HepG2 (cell line): Measurements from ENCODE around the gene CTRL. TPM values are rescaled to one million over a fixed set of nuclear protein-coding genes. Genes with fewer than 3 reads are reported as not detected.

Source experiments
- BRD4 ChIP-seq: sonication (generic); formaldehyde crosslinking; IDR thresholded peaks from 2 replicates; pipeline ENCODE4 v1.4.0; 2020; ENCODE audit warnings: missing genetic modification reagents
- DNMT1 ChIP-seq: sonication (generic); formaldehyde crosslinking; IDR thresholded peaks from 2 replicates; pipeline ENCODE4 v1.5.1; 2020; ENCODE audit warnings: mild to moderate bottlenecking, missing genetic modification reagents
- GZF1 ChIP-seq: sonication (generic); formaldehyde crosslinking; IDR thresholded peaks from 2 replicates; pipeline ENCODE4 v1.5.1; 2020; ENCODE audit warnings: mild to moderate bottlenecking, missing genetic modification reagents
- HMG20A ChIP-seq: IDR thresholded peaks from 2 replicates; pipeline ENCODE4 v1.6.1; 2016; ENCODE audit warnings: borderline replicate concordance
- LCORL ChIP-seq, 2 experiments: fragments of 450-650 bp in 1 of 2; sonication (generic) in 1 of 2; formaldehyde crosslinking in 1 of 2; IDR thresholded peaks; 2 replicates each; pipeline versions ENCODE4 v1.5.0 to v1.6.1; 2017 to 2020; ENCODE audit warnings: antibody characterized with exemption in 1 of 2, missing genetic modification reagents in 1 of 2
- MED1 ChIP-seq: sonication (generic); formaldehyde crosslinking; IDR thresholded peaks from 2 replicates; pipeline ENCODE4 v1.4.0; 2020; ENCODE audit warnings: missing genetic modification reagents
- PCBP1 ChIP-seq: fragments of 200-400 bp; formaldehyde crosslinking; IDR thresholded peaks from 2 replicates; pipeline ENCODE4 v1.6.1; 2017; ENCODE audit warnings: mild to moderate bottlenecking, low read depth, low read length, borderline replicate concordance
- RXRA ChIP-seq: sonication (generic); formaldehyde crosslinking; IDR thresholded peaks from 2 replicates; pipeline ENCODE4 v1.5.1; 2020; ENCODE audit warnings: missing genetic modification reagents
- SP2 ChIP-seq: sonication (generic); formaldehyde crosslinking; IDR thresholded peaks from 2 replicates; pipeline ENCODE4 v1.5.1; 2020; ENCODE audit warnings: mild to moderate bottlenecking, missing genetic modification reagents
- SP5 ChIP-seq: IDR thresholded peaks from 2 replicates; pipeline ENCODE4 v1.6.1; 2016; ENCODE audit warnings: low read depth, borderline replicate concordance
- SRY ChIP-seq: sonication (generic); formaldehyde crosslinking; IDR thresholded peaks from 2 replicates; pipeline ENCODE4 v1.8.0; 2022; ENCODE audit warnings: mild to moderate bottlenecking, missing genetic modification reagents
- THAP9 ChIP-seq: sonication (generic); formaldehyde crosslinking; IDR thresholded peaks from 2 replicates; pipeline ENCODE4; 2020; ENCODE audit warnings: missing genetic modification reagents, mild to moderate bottlenecking, borderline replicate concordance
- ZBTB25 ChIP-seq: IDR thresholded peaks from 2 replicates; pipeline ENCODE4 v1.6.1; 2018; ENCODE audit warnings: missing genetic modification reagents
- ZBTB38 ChIP-seq: sonication (generic); formaldehyde crosslinking; IDR thresholded peaks from 2 replicates; pipeline ENCODE4 v1.5.1; 2020; ENCODE audit warnings: mild to moderate bottlenecking, missing genetic modification reagents
- ZNF441 ChIP-seq: sonication (generic); formaldehyde crosslinking; IDR thresholded peaks from 2 replicates; pipeline ENCODE4 v1.7.0; 2021; ENCODE audit warnings: missing genetic modification reagents, borderline replicate concordance
- ZNF546 ChIP-seq: sonication (generic); formaldehyde crosslinking; conservative IDR thresholded peaks from 2 replicates; pipeline ENCODE4 v1.8.1; 2023; ENCODE audit warnings: mild to moderate bottlenecking, missing genetic modification reagents
- ZNF547 ChIP-seq: sonication (generic); formaldehyde crosslinking; IDR thresholded peaks from 2 replicates; pipeline ENCODE4 v1.5.1; 2020; ENCODE audit warnings: mild to moderate bottlenecking, missing genetic modification reagents
- ZNF605 ChIP-seq: sonication (generic); formaldehyde crosslinking; IDR thresholded peaks from 2 replicates; pipeline ENCODE4 v1.8.0; 2022; ENCODE audit warnings: mild to moderate bottlenecking, missing genetic modification reagents
- ZNF720 ChIP-seq: sonication (generic); formaldehyde crosslinking; IDR thresholded peaks from 2 replicates; pipeline ENCODE4 v1.4.0; 2020; ENCODE audit warnings: missing genetic modification reagents
- ZNF761 ChIP-seq: sonication (generic); formaldehyde crosslinking; conservative IDR thresholded peaks from 2 replicates; pipeline ENCODE4 v1.4.0; 2020; ENCODE audit warnings: mild to moderate bottlenecking, missing genetic modification reagents
- ZNF790 ChIP-seq: sonication (generic); formaldehyde crosslinking; IDR thresholded peaks from 2 replicates; pipeline ENCODE4 v1.8.0; 2022; ENCODE audit warnings: missing genetic modification reagents, mild to moderate bottlenecking, borderline replicate concordance
- polyA plus RNA-seq, 8 experiments: library from polyadenylated mRNA; depleted of rRNA in 3 of 8; stranded (reverse) in 7 of 8; unstranded in 1 of 8; fragments of >200 nt; fragmentation: Illumina TruSeq in 4 of 8; extraction: Trizol in 4 of 8; gene quantifications; 2 replicates each; pipeline versions ENCODE4 v1.2.1 to v1.2.3, GENCODE V29; 2011 to 2016; ENCODE audit warnings: low read depth in 4 of 8, missing spikeins in 1 of 8, mixed read lengths in 1 of 8; ENCODE audit not compliant: insufficient read depth in 1 of 8
- total RNA-seq, 5 experiments: library from RNA; depleted of rRNA; stranded (reverse); fragments of >200 nt; fragmentation: Illumina TruSeq; extraction: Trizol; gene quantifications; 2 replicates each; pipeline ENCODE4 v1.2.3, GENCODE V29; 2016; ENCODE audit warnings: low read depth in 1 of 5
- TF ChIP-seq, protein P1 (sequence below): sonication (generic); formaldehyde crosslinking; IDR thresholded peaks from 2 replicates; pipeline ENCODE4 v1.8.0; 2022; ENCODE audit warnings: missing genetic modification reagents, mild to moderate bottlenecking, inconsistent platforms, borderline replicate concordance
- TF ChIP-seq, protein P2 (sequence below): sonication (generic); formaldehyde crosslinking; conservative IDR thresholded peaks from 2 replicates; pipeline ENCODE4 v1.4.0; 2020; ENCODE audit warnings: missing genetic modification reagents

CTRL gene
- total and polyA plus RNA-seq, 2 of the 13 experiments (the other 11 are each of a cell fraction or from before 2014, with no cell fraction given), result 1.9 to 2.7 TPM

GRCh38 chr16:67969254-67970039 is 37.8 kb upstream of the CTRL start (continued):
- TF ChIP-seq THAP9 (CRISPR knock-in tag) (no peak), ZNF547 (no peak; the same call in 1 of the 2 replicates), ZNF546 (CRISPR knock-in tag) (no peak), SP2 (CRISPR knock-in tag) (no peak), ZNF720 (CRISPR knock-in tag) (no peak), ZNF605 (CRISPR knock-in tag) (no peak), BRD4 (CRISPR knock-in tag) (no peak), RXRA (CRISPR knock-in tag) (peak; percentile 23; the same call in 1 of the 2 replicates), DNMT1 (CRISPR knock-in tag) (no peak), ZNF790 (CRISPR knock-in tag) (no peak), LCORL (IDR thresholded peaks at IDR 0.05) (no peak), LCORL (CRISPR knock-in tag; IDR thresholded peaks at IDR 0.05) (peak; percentile 69; the same call in 1 of the 2 replicates), MED1 (no peak; the same call in 1 of the 2 replicates), PCBP1 (no peak), ZNF441 (CRISPR knock-in tag) (peak; percentile 55; the same call in 1 of the 2 replicates), ZBTB38 (CRISPR knock-in tag) (peak; percentile 83; the same call in 1 of the 2 replicates), SP5 (no peak; the same call in 1 of the 2 replicates), GZF1 (no peak), ZBTB25 (CRISPR knock-in tag) (no peak), SRY (CRISPR knock-in tag) (peak; percentile 10; the same call in 1 of the 2 replicates), ZNF761 (CRISPR knock-in tag) (0 out of 2 replicates have a peak, but pooled peaks have one; percentile 9), HMG20A (CRISPR knock-in tag) (no peak)
- TF ChIP-seq, protein P1, sequence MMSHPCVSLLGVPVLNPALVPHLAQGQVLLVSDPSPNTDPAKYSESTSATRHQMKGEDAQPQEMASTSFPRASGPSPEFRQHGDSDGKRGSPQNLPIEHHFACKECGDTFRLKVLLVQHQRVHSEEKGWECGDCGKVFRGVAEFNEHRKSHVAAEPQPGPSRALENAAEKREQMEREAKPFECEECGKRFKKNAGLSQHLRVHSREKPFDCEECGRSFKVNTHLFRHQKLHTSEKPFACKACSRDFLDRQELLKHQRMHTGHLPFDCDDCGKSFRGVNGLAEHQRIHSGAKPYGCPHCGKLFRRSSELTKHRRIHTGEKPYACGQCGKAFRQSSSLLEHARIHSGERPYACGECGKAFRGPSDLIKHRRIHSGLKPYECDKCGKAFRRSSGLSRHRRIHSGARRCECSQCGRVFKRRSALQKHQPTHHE (CRISPR knock-in tag), result no peak
- TF ChIP-seq, protein P2, sequence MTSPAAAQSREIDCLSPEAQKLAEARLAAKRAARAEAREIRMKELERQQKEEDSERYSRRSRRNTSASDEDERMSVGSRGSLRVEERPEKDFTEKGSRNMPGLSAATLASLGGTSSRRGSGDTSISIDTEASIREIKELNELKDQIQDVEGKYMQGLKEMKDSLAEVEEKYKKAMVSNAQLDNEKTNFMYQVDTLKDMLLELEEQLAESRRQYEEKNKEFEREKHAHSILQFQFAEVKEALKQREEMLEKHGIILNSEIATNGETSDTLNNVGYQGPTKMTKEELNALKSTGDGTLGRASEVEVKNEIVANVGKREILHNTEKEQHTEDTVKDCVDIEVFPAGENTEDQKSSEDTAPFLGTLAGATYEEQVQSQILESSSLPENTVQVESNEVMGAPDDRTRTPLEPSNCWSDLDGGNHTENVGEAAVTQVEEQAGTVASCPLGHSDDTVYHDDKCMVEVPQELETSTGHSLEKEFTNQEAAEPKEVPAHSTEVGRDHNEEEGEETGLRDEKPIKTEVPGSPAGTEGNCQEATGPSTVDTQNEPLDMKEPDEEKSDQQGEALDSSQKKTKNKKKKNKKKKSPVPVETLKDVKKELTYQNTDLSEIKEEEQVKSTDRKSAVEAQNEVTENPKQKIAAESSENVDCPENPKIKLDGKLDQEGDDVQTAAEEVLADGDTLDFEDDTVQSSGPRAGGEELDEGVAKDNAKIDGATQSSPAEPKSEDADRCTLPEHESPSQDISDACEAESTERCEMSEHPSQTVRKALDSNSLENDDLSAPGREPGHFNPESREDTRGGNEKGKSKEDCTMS (CRISPR knock-in tag), result no peak
